ENCODE measurements around the gene CORO2A.

GRCh38 chr9:98219364-98219716 is 26.9 kb upstream of the CORO2A start:
- TF ChIP-seq CTCF (IDR thresholded peaks at IDR 0.05) (no peak), POLR2A (IDR thresholded peaks at IDR 0.05; ENCODE audit: low read depth) (no peak), POLR2AphosphoS5 (IDR thresholded peaks at IDR 0.05) (no peak)

Data from esophagus muscularis mucosa (tissue), 3 donors.